Right atrium auricular region (tissue), 2 donors: ENCODE measurements around the gene ERC2. TPM values are rescaled to one million over a fixed set of nuclear protein-coding genes. Genes with fewer than 3 reads are reported as not detected.
"Not testable (repeated sequence)": the region's sequence is repeated elsewhere in the genome, so short reads cannot be mapped to it uniquely, and the experiment has no call there.

Experiments
- DNase-seq: peaks from one replicate; pipeline ENCODE4 v3.0.0-alpha.2; 2019; ENCODE audit warnings: low spot score
- H3K27ac ChIP-seq, 2 donors: fragments of 200-600 bp; sonication (generic); 1 replicate in 1 of 2; 2 replicates in 1 of 2; pipeline ENCODE4 v1.5.1; 2016 to 2019
- H3K27me3 ChIP-seq, 2 donors: fragments of 200-600 bp; sonication (generic); one replicate each; pipeline versions ENCODE4 v1.5.1 to v1.6.0; 2017 to 2019
- H3K36me3 ChIP-seq: fragments of 200-600 bp; sonication (generic); one replicate; pipeline ENCODE4 v1.5.1; 2016
- H3K4me1 ChIP-seq, 2 donors: fragments of 200-600 bp; sonication (generic); one replicate each; pipeline versions ENCODE4 v1.5.1 to v1.6.0; 2017 to 2019
- H3K4me3 ChIP-seq, 2 donors: fragments of 200-600 bp; sonication (generic); 1 replicate in 1 of 2; 2 replicates in 1 of 2; pipeline ENCODE4 v1.5.1; 2017 to 2019; ENCODE audit warnings: mild to moderate bottlenecking in 1 of 2, moderate library complexity in 1 of 2
- H3K9me3 ChIP-seq, 2 donors: fragments of 200-600 bp; sonication (generic); one replicate each; pipeline ENCODE4 v1.5.1; 2019
- total RNA-seq, 2 donors: library from RNA; depleted of rRNA; stranded (reverse); fragments of >200 nt; gene quantifications; one replicate each; pipeline ENCODE4 v1.1.0, GENCODE V29; 2016
- TF ChIP-seq, protein P1 (sequence below), 2 donors: fragments of 200-600 bp; sonication (generic); IDR thresholded peaks; one replicate each; pipeline ENCODE4 v1.5.1; 2019; ENCODE audit warnings: antibody characterized with exemption in 2 of 2

Gene ERC2
- total RNA-seq, 2 donors from 2014 or later = 2.9 to 4.0 TPM

DNA sequence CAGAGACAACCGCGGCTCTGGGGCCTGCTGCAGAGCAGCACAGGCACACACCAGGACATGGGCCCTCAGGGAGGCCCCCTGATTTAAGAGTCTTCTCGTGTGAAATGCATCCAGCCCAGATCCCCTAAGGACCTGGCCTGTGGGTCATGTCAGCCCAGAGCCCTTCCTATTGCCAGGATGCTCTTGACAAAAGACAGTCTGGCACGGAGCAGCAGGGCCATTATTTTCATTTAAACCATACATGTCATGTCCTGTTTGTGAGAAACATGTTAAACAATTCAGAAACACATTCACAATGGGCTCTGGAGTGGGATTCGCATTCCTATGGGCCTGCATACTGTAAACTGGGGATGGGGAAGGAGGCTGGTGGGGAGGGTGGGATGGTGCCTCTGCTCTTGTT, 613.8 kb downstream of the ERC2 start:
- no peak for DNase-seq

DNA sequence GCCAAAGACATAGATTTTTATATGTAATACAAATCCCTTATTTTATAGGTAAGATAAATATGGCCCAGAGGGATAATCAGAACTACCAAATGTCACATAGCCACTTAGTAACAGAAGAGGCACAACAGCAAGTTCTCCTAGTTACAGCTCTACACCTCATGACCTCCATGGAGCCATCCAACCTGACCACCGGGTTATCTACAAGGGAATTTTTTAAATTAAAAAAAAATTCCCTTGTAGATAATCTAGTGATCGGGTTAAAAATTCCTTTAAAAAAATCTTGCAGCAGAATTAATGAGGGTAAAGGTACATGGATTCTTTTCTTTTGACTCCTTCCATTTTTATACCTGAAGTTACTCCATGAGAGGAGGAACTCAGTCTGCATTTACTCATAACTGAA, 615.9 kb downstream of the ERC2 start:
- Histone ChIP-seq H3K4me3 (no peak overlapping the region), H3K27me3 (no peaks in the 10 kb centered on the region), H3K36me3 (no peaks in the 10 kb centered on the region), H3K4me1 (no peaks in the 10 kb centered on the region), H3K27ac (no peak overlapping the region), H3K9me3 (no peaks in the 10 kb centered on the region)
- no peak for DNase-seq
- TF ChIP-seq, protein P1, sequence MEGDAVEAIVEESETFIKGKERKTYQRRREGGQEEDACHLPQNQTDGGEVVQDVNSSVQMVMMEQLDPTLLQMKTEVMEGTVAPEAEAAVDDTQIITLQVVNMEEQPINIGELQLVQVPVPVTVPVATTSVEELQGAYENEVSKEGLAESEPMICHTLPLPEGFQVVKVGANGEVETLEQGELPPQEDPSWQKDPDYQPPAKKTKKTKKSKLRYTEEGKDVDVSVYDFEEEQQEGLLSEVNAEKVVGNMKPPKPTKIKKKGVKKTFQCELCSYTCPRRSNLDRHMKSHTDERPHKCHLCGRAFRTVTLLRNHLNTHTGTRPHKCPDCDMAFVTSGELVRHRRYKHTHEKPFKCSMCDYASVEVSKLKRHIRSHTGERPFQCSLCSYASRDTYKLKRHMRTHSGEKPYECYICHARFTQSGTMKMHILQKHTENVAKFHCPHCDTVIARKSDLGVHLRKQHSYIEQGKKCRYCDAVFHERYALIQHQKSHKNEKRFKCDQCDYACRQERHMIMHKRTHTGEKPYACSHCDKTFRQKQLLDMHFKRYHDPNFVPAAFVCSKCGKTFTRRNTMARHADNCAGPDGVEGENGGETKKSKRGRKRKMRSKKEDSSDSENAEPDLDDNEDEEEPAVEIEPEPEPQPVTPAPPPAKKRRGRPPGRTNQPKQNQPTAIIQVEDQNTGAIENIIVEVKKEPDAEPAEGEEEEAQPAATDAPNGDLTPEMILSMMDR (IDR thresholded peaks at IDR 0.05) = no peak

More for the DNA sequence above, 613.8 kb downstream of the ERC2 start:
- Histone ChIP-seq H3K27me3 (no peaks in the 10 kb centered on the region), H3K4me1 (no peaks in the 10 kb centered on the region), H3K27ac (no peak overlapping the region), H3K4me3 (no peak overlapping the region), H3K36me3 (no peaks in the 10 kb centered on the region), H3K9me3 (no peaks in the 10 kb centered on the region)
- TF ChIP-seq, protein P1 (IDR thresholded peaks at IDR 0.05) = no peak

DNA sequence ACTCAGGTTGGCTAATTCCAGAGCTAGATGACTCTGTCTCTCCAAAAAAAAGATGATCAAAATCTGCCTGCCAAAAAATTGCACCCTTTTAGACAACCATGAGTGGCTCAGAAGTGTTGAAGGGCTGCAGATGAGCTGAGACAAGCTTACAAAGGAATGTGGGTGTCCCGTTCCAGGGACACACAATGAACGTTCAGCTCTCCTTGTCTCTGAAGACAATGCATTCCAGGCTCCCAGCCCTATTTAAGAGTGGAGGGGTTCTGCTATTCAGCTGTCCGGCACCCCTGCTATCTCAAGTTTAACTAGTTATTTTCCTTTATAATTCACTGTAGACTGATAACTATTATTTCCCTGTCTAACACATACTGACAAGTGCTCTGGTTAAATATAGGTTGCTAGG, 626.1 kb downstream of the ERC2 start:
- DNase-seq = no peak
- Histone ChIP-seq H3K4me1 (no peaks in the 10 kb centered on the region), H3K27ac (no peak overlapping the region), H3K27me3 (no peaks in the 10 kb centered on the region), H3K36me3 (no peaks in the 10 kb centered on the region), H3K9me3 (no peaks in the 10 kb centered on the region), H3K4me3 (no peak overlapping the region)
- TF ChIP-seq, protein P1 (IDR thresholded peaks at IDR 0.05) = no peak

DNA sequence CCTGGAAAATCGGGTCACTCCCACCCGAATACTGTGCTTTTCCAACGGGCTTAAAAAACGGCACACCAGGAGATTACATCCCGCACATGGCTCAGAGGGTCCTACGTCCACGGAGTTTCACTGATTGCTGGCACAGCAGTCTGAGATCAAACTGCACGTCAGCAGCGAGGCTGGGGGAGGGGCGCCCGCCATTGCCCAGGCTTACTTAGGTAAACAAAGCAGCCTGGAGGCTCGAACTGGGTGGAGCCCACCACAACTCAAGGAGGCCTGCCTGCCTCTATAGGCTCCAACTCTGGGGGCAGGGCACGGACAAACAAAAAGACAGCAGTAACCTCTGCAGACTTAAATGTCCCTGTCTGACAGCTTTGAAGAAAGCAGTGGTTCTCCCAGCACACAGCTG, 636.4 kb downstream of the ERC2 start:
- not testable (repeated sequence) for DNase-seq, H3K9me3 ChIP-seq, H3K4me1 ChIP-seq, H3K27ac ChIP-seq, H3K36me3 ChIP-seq, H3K27me3 ChIP-seq, H3K4me3 ChIP-seq

DNA sequence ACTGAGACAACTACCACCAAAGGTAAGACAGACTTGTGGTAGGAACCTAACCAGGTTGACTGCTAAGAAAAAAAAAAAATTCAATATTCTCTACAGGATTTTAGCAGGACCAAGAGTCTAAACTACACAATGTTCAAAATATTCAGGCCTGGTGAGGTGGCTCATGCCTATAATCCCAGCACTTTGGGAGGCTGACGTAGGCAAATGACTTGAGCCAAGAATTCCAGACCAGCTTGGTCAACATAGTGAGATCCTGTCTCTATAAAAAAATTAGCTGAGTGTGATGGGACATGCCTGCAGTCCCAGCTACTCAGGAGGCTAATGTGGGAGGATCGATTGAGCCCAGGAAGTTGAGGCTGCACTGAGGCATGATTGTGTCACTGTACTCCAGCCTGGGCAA, 639.6 kb downstream of the ERC2 start:
- H3K36me3 ChIP-seq = no peaks in the 10 kb centered on the region
- no peaks in the 10 kb centered on the region for H3K27me3 ChIP-seq
- TF ChIP-seq, protein P1 (IDR thresholded peaks at IDR 0.05) = no peak
- H3K27ac ChIP-seq = no peak overlapping the region
- H3K4me1 ChIP-seq = peaks cover 0 to 9% of the 10 kb centered on the region in 2 donors
- no peaks in the 10 kb centered on the region for H3K9me3 ChIP-seq
- no peak for DNase-seq
- no peak overlapping the region for H3K4me3 ChIP-seq

DNA sequence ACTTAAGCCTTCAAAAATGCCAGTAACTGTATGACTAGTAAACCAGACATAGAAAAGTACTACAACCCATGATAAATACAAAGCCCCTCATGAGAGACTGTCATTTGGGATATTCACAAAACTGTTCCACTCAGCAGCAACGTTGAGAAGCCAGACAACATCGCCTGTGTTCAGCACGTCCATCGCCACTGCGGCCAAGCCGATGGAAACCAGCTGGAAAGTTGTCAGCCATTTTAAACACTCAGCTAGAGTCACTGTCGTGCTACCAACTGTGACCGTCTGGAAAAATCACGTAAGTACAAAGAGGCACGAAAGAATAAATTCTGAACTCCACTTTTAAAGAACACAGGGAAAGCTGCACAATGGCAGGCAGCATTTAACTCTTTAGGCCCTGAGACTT, 640.5 kb downstream of the ERC2 start:
- Histone ChIP-seq H3K27me3 (no peaks in the 10 kb centered on the region), H3K9me3 (no peaks in the 10 kb centered on the region), H3K4me1 (peaks cover 0 to 9% of the 10 kb centered on the region in 2 donors), H3K36me3 (no peaks in the 10 kb centered on the region), H3K4me3 (no peak overlapping the region), H3K27ac (no peak overlapping the region)
- TF ChIP-seq, protein P1 (IDR thresholded peaks at IDR 0.05) = no peak
- DNase-seq = no peak
